Bronchial epithelial cell (primary cell): ENCODE data around the gene RPTOR. TPM values are rescaled to one million over a fixed set of nuclear protein-coding genes. Genes with fewer than 3 reads are reported as not detected.

Experiments used
- DNase-seq: peaks from one replicate; pipeline ENCODE4 v3.0.0-alpha.2; 2010; ENCODE audit warnings: low read depth
- FAIRE-seq: peaks from 2 replicates; lab custom pipeline; 2011; peaks lifted over from hg19 to GRCh38; lab: Jason Lieb, UNC
- H3K27me3 ChIP-seq: 2 replicates; pipeline ENCODE4 v1.5.1; 2011; ENCODE audit warnings: low read length; ENCODE audit not compliant: control insufficient read depth, insufficient read depth
- H3K36me3 ChIP-seq: 2 replicates; pipeline ENCODE4 v1.5.1; 2011; ENCODE audit warnings: low read length; ENCODE audit not compliant: control insufficient read depth, insufficient read depth
- H3K4me3 ChIP-seq: 2 replicates; pipeline ENCODE4 v1.5.1; 2011; ENCODE audit warnings: mild to moderate bottlenecking, low read depth, low read length, control low read depth
- total RNA-seq: library from RNA; depleted of rRNA; stranded (reverse); fragments of >200 nt; gene quantifications from 2 replicates; pipeline ENCODE4 v1.2.1, GENCODE V29; 2014
- TF ChIP-seq, protein P1 (sequence below): IDR thresholded peaks from 2 replicates; pipeline ENCODE4 v1.5.1; 2011; ENCODE audit warnings: mild to moderate bottlenecking, moderate library complexity, low read length, control low read depth, inconsistent platforms; ENCODE audit not compliant: insufficient read depth, severe bottlenecking

The RPTOR gene
- total RNA-seq, 1 donor from 2014 or later: 14.0 TPM

DNA sequence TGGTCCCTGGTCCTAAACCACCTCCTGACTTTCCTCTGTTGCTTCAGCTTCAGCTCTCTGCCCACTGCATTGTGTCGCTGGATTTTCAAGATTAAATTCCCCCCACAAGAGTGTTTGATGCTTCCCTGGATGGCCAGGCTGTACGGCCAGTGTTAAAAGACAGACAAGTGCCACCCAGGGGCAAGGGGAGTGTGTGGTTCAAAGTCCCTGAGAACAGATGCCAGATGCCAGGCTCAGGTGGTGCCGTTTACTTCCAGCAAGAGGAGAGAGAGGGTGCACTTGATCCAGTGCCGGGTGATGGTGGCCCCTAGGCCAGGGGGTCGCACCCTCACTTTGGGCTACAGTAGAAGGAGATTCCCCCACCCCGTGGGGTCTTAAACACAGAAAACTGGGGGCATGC, 109.2 kb downstream of the RPTOR start:
- Histone ChIP-seq H3K4me3 (no peak overlapping the region), H3K36me3 (no peaks in the 10 kb centered on the region), H3K27me3 (no peaks in the 10 kb centered on the region)
- no peak for DNase-seq
- TF ChIP-seq, protein P1, sequence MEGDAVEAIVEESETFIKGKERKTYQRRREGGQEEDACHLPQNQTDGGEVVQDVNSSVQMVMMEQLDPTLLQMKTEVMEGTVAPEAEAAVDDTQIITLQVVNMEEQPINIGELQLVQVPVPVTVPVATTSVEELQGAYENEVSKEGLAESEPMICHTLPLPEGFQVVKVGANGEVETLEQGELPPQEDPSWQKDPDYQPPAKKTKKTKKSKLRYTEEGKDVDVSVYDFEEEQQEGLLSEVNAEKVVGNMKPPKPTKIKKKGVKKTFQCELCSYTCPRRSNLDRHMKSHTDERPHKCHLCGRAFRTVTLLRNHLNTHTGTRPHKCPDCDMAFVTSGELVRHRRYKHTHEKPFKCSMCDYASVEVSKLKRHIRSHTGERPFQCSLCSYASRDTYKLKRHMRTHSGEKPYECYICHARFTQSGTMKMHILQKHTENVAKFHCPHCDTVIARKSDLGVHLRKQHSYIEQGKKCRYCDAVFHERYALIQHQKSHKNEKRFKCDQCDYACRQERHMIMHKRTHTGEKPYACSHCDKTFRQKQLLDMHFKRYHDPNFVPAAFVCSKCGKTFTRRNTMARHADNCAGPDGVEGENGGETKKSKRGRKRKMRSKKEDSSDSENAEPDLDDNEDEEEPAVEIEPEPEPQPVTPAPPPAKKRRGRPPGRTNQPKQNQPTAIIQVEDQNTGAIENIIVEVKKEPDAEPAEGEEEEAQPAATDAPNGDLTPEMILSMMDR: no peak
- FAIRE-seq: no peak

DNA sequence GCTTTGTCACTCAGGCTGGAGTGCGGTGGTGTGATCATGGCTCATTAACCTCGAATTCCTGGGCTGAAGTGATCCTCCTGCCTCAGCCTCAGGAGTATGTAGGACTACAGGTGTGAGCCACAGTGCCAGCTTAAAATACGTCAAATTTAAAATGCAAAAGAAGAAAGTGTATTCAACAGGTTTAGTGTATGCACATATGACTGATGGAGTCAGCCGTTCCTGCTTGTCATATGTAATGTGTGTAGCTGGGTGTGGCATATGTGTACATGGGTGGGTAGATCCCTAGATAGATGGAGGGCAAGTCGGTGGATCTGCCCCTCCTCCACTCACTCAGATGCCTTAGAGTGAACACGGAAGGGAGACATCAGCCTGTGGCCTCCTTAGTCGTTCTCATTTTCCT, 111.0 kb downstream of the RPTOR start:
- DNase-seq: no peak
- TF ChIP-seq, protein P1: no peak
- H3K27me3 ChIP-seq: no peaks in the 10 kb centered on the region
- no peak for FAIRE-seq
- H3K4me3 ChIP-seq: no peak overlapping the region
- no peaks in the 10 kb centered on the region for H3K36me3 ChIP-seq

DNA sequence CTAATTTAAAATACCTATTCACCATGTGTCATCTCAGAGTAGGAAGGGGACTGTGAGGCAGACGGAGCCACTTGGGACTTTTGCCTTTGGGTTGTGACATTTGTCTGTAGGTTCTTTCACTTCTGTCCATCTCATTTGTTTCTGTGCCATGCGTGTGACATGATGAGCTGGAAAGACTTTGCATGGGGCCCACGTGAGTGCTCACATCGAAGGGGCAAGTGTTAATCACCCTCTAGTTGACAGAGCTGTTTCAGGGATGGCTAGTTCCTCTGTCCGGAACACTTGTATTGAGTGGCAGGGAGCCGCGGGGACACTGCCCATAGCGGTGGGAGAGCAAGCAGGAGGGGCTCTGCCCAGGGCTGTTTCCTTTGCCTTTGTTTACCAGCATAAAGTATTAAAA, 112.0 kb downstream of the RPTOR start:
- FAIRE-seq: no peak
- DNase-seq: no peak
- TF ChIP-seq, protein P1: no peak
- H3K27me3 ChIP-seq: no peaks in the 10 kb centered on the region
- H3K4me3 ChIP-seq: no peak overlapping the region
- H3K36me3 ChIP-seq: no peaks in the 10 kb centered on the region

DNA sequence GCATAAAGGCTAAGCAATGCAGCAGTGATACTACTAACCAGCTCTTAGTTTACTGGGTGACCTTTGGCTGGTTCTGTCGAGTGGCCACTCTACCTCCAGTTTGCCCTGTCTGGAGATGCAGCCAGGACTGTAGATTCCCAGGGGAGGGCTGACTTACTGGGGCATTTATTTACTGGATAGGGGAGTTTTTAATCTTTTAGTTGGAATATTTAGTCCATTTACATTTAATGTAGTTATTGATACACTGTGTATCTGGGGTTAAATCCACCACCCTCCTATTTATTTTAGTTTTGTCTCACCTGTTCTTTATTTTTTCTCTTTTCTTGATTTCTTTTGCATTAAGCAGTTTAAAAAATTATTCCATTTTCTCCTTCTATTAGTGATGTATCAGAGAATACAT, 112.9 kb downstream of the RPTOR start:
- Histone ChIP-seq H3K36me3 (no peaks in the 10 kb centered on the region), H3K27me3 (no peaks in the 10 kb centered on the region), H3K4me3 (no peak overlapping the region)
- DNase-seq: no peak
- no peak for FAIRE-seq
- TF ChIP-seq, protein P1: no peak

DNA sequence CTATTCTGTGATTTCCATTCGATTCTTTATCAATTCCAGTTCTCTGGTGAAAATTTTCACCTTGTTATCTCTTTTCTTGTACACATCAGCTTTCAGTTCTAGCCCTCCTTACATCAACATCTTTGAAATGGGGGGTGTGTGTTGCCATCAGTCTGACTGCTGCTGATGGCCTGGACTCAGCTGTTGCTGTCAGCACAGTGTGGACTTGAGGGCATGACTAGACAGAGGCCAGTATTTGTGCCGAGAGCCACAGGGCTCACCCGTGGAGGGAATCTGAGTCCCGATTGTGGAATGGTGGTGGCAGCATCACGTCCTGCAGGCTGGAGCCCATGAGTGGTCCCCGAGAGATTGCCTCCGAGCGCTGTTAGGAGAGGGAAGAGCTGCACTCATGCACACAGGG, 114.2 kb downstream of the RPTOR start:
- TF ChIP-seq, protein P1: no peak
- H3K4me3 ChIP-seq: no peak overlapping the region
- no peaks in the 10 kb centered on the region for H3K27me3 ChIP-seq
- H3K36me3 ChIP-seq: no peaks in the 10 kb centered on the region
- no peak for FAIRE-seq
- no peak for DNase-seq

DNA sequence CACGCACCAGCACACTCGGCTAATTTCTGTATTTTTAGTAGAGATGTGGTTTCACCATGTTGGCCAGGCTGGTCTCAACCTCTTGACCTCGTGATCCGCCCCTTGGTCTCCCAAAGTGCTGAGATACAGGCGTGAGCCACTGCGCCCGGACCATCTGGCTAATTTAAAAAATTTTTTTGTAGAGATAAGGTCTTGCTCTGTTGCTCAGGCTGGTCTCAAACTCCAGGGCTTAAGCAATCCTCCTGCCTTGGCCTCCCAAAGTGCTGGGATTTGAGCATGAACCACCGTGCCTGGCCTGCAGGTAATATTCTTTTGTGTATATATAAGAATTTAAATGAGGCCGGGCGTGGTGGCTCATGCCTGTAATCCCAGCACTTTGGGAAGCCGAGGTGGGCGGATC, 115.0 kb downstream of the RPTOR start:
- TF ChIP-seq, protein P1: no peak
- Histone ChIP-seq H3K27me3 (no peaks in the 10 kb centered on the region), H3K4me3 (no peak overlapping the region), H3K36me3 (no peaks in the 10 kb centered on the region)
- FAIRE-seq: no peak
- no peak for DNase-seq
